GM21619 (cell line): ENCODE data around the gene ACADVL.
"Not testable (repeated sequence)": the region's sequence is repeated elsewhere in the genome, so short reads cannot be mapped to it uniquely, and the experiment has no call there.

Experiments
- ATAC-seq: cut with Tn5 transposase; IDR thresholded peaks from one replicate; pipeline ENCODE4 v1.9.1; 2021; ENCODE audit not compliant: unreplicated experiment

Gene ACADVL

GRCh38 chr17:7234083-7234951 lies 14.6 kb downstream of the ACADVL start, which contains the start of gene DVL2:
TSS of gene DVL2 (minus strand) at chr17:7234517. CDS start at chr17:7234262, 255 bp downstream.
- ATAC-seq: peak; percentile 42

GRCh38 chr17:7235693-7236665 lies 16.2 kb downstream of the ACADVL start:
- ATAC-seq: no peak

GRCh38 chr17:7236808-7237207 lies 17.1 kb downstream of the ACADVL start:
- ATAC-seq: no peak

- ATAC-seq: no peak
Observed at GRCh38 chr17:7237266-7237760, 17.6 kb downstream of the ACADVL start.

GRCh38 chr17:7237761-7238419 lies 18.2 kb downstream of the ACADVL start:
- no peak for ATAC-seq

- no peak for ATAC-seq
Observed at GRCh38 chr17:7238420-7239090, 18.8 kb downstream of the ACADVL start.

GRCh38 chr17:7239091-7240027 lies 19.6 kb downstream of the ACADVL start, which contains the start of gene PHF23:
TSS of gene PHF23 (minus strand) at chr17:7239457. CDS start at chr17:7239279, 178 bp downstream.
- peak; percentile 41 for ATAC-seq

GRCh38 chr17:7240375-7240774 lies 20.6 kb downstream of the ACADVL start:
- ATAC-seq: no peak

- ATAC-seq: no peak
Observed at GRCh38 chr17:7241090-7241733, 21.5 kb downstream of the ACADVL start.

- ATAC-seq: peak; percentile 29
Observed at GRCh38 chr17:7241783-7242716, 22.3 kb downstream of the ACADVL start, which contains the start of gene GABARAP. TSS of gene GABARAP (minus strand) at chr17:7242449. CDS start at chr17:7242330, 119 bp downstream.

GRCh38 chr17:7242717-7243452 lies 23.1 kb downstream of the ACADVL start:
- ATAC-seq: peak; percentile 33

GRCh38 chr17:7243453-7243729 lies 23.7 kb downstream of the ACADVL start:
- ATAC-seq: no peak

- not testable (repeated sequence) for ATAC-seq
Observed at GRCh38 chr17:7243838-7244237, 24.1 kb downstream of the ACADVL start.

GRCh38 chr17:7246779-7247178 lies 27.0 kb downstream of the ACADVL start:
- ATAC-seq: no peak

GRCh38 chr17:7248796-7249195 lies 29.1 kb downstream of the ACADVL start:
- no peak for ATAC-seq

GRCh38 chr17:7249214-7249613 lies 29.5 kb downstream of the ACADVL start:
- no peak for ATAC-seq

GRCh38 chr17:7249830-7250229 lies 30.1 kb downstream of the ACADVL start:
- no peak for ATAC-seq
